Neuronal stem cell (in vitro differentiated cells): Measurements from ENCODE around the gene OR5A2.

ENCODE experiments used
- DNase-seq: peaks from one replicate; pipeline ENCODE4 v3.0.0-alpha.2; 2013; ENCODE audit warnings: low spot score
- H2AFZ ChIP-seq: one replicate; pipeline ENCODE4 v1.6.1; 2013; ENCODE audit warnings: mild to moderate bottlenecking, low read length, inconsistent platforms
- H2AK5ac ChIP-seq: 2 replicates; pipeline ENCODE4 v1.6.1; 2013; ENCODE audit warnings: low read depth, mild to moderate bottlenecking, inconsistent platforms, low read length, moderate library complexity, mixed read lengths
- H2BK120ac ChIP-seq: 2 replicates; pipeline ENCODE4 v1.6.1; 2013; ENCODE audit warnings: low read depth, mild to moderate bottlenecking, inconsistent platforms, low read length, moderate library complexity, mixed read lengths
- H2BK12ac ChIP-seq: one replicate; pipeline ENCODE4 v1.6.1; 2013; ENCODE audit warnings: low read length, inconsistent platforms
- H2BK15ac ChIP-seq: 2 replicates; pipeline ENCODE4 v1.6.1; 2013; ENCODE audit warnings: mild to moderate bottlenecking, low read length, inconsistent platforms, mixed read lengths
- H2BK5ac ChIP-seq: one replicate; pipeline ENCODE4 v1.6.1; 2013; ENCODE audit warnings: inconsistent platforms, mild to moderate bottlenecking, low read length, moderate library complexity
- H3K14ac ChIP-seq: one replicate; pipeline ENCODE4 v1.6.1; 2013; ENCODE audit warnings: low read length, inconsistent platforms
- H3K18ac ChIP-seq: 2 replicates; pipeline ENCODE4 v1.6.1; 2013; ENCODE audit warnings: low read length, inconsistent platforms
- H3K23ac ChIP-seq: 2 replicates; pipeline ENCODE4 v1.6.1; 2013; ENCODE audit warnings: low read depth, mild to moderate bottlenecking, mixed read lengths, low read length, inconsistent platforms; ENCODE audit not compliant: poor library complexity
- H3K27ac ChIP-seq: replicated peaks from 3 replicates; pipeline ENCODE4 v1.5.1; 2013; ENCODE audit warnings: low read length, inconsistent platforms
- H3K27me3 ChIP-seq, 3 experiments: 2 replicates each; pipeline ENCODE4 v1.6.1; 2013; ENCODE audit warnings: low read length in 3 of 3, mild to moderate bottlenecking in 2 of 3, inconsistent platforms in 1 of 3, low read depth in 1 of 3, mixed read lengths in 1 of 3, moderate library complexity in 1 of 3; ENCODE audit not compliant: control insufficient read depth in 3 of 3, insufficient read depth in 3 of 3
- H3K36me3 ChIP-seq, 2 donors: replicated peaks in 1 of 2; 2 replicates each; pipeline ENCODE4 v1.6.1; 2013; ENCODE audit warnings: low read length in 2 of 2; ENCODE audit not compliant: control insufficient read depth in 2 of 2, insufficient read depth in 2 of 2
- H3K4ac ChIP-seq: 2 replicates; pipeline ENCODE4 v1.6.1; 2013; ENCODE audit warnings: inconsistent platforms, mild to moderate bottlenecking, low read length, moderate library complexity
- H3K4me1 ChIP-seq, 2 donors: 1 replicate in 1 of 2; 2 replicates in 1 of 2; pipeline ENCODE4 v1.6.1; 2013; ENCODE audit warnings: low read length in 2 of 2, low read depth in 1 of 2; ENCODE audit not compliant: control insufficient read depth in 2 of 2, insufficient read depth in 1 of 2
- H3K4me2 ChIP-seq: one replicate; pipeline ENCODE4 v1.6.1; 2013; ENCODE audit warnings: mild to moderate bottlenecking, low read length, inconsistent platforms; ENCODE audit not compliant: insufficient read depth, poor library complexity, severe bottlenecking
- H3K4me3 ChIP-seq, 2 donors: 2 replicates each; pipeline ENCODE4 v1.5.1; 2013; ENCODE audit warnings: low read length in 2 of 2, mild to moderate bottlenecking in 2 of 2, inconsistent platforms in 1 of 2, moderate library complexity in 1 of 2
- H3K79me1 ChIP-seq: one replicate; pipeline ENCODE4 v1.6.1; 2013; ENCODE audit warnings: low read depth, mild to moderate bottlenecking, inconsistent platforms, low read length, moderate library complexity
- H3K9ac ChIP-seq: one replicate; pipeline ENCODE4 v1.6.1; 2013; ENCODE audit warnings: mild to moderate bottlenecking, low read depth, low read length, inconsistent platforms; ENCODE audit not compliant: poor library complexity
- H3K9me3 ChIP-seq, 2 donors: replicated peaks in 1 of 2; 2 replicates each; pipeline versions ENCODE3 to v1.6.1; 2013; ENCODE audit warnings: low read length in 2 of 2, mild to moderate bottlenecking in 2 of 2, inconsistent platforms in 1 of 2, low read depth in 1 of 2, mixed read lengths in 1 of 2, moderate library complexity in 1 of 2; ENCODE audit not compliant: control insufficient read depth in 2 of 2, insufficient read depth in 1 of 2
- H4K8ac ChIP-seq: one replicate; pipeline ENCODE4 v1.6.1; 2013; ENCODE audit warnings: low read depth, mild to moderate bottlenecking, inconsistent platforms, low read length, moderate library complexity
- H4K91ac ChIP-seq: one replicate; pipeline ENCODE4 v1.6.1; 2013; ENCODE audit warnings: low read length, low read depth, mild to moderate bottlenecking, inconsistent platforms; ENCODE audit not compliant: poor library complexity
- WGBS, 2 donors: extraction: QIAGEN DNeasy Blood & Tissue Kit; methylation state at CpG; one replicate each; pipeline ENCODE4 v1.1.7; 2013; ENCODE audit warnings: missing lambda C conversion rate in 2 of 2, mixed read lengths in 1 of 2; ENCODE audit not compliant: insufficient read length in 2 of 2, insufficient replicate concordance in 1 of 2; ENCODE audit errors: extremely low coverage in 2 of 2; 5-methylcytosine and 5-hydroxymethylcytosine counted together

OR5A2 gene

DNA sequence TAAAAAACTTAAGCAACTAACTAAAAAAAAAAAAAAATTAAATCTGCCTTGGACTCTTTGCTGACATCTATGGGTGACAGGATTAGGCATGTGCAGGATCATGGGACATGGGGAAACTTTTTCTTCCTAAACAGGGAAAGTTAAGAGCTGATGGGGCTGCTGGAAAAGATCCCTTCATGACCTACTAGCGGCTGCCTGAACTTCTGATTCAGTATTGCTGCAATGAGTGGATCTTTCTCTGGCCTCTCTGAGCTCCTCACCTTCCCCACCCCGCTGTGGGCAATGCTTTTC is 25.0 kb downstream of the OR5A2 start:
- Histone ChIP-seq H4K8ac (no peak overlapping the region), H3K4ac (no peak overlapping the region), H3K18ac (no peak overlapping the region), H3K79me1 (no peaks in the 10 kb centered on the region), H2BK5ac (no peak overlapping the region), H3K4me1 (no peaks in the 10 kb centered on the region), H2AK5ac (no peak overlapping the region), H3K9ac (no peak overlapping the region), H3K14ac (no peak overlapping the region), H3K4me2 (no peak overlapping the region), H2BK12ac (no peak overlapping the region), H2AFZ (no peak overlapping the region), H3K27ac (no peak overlapping the region), H3K27me3 (no peaks in the 10 kb centered on the region), H3K9me3 (peaks cover 0 to 8% of the 10 kb centered on the region in 2 donors), H3K23ac (no peak overlapping the region), H2BK15ac (no peak overlapping the region), H4K91ac (no peak overlapping the region), H3K4me3 (no peak overlapping the region), H2BK120ac (no peak overlapping the region), H3K36me3 (no peaks in the 10 kb centered on the region)
- DNase-seq, result no peak
- WGBS, 2 donors, result no CpG with 5 or more reads among the region's 2 CpGs

DNA sequence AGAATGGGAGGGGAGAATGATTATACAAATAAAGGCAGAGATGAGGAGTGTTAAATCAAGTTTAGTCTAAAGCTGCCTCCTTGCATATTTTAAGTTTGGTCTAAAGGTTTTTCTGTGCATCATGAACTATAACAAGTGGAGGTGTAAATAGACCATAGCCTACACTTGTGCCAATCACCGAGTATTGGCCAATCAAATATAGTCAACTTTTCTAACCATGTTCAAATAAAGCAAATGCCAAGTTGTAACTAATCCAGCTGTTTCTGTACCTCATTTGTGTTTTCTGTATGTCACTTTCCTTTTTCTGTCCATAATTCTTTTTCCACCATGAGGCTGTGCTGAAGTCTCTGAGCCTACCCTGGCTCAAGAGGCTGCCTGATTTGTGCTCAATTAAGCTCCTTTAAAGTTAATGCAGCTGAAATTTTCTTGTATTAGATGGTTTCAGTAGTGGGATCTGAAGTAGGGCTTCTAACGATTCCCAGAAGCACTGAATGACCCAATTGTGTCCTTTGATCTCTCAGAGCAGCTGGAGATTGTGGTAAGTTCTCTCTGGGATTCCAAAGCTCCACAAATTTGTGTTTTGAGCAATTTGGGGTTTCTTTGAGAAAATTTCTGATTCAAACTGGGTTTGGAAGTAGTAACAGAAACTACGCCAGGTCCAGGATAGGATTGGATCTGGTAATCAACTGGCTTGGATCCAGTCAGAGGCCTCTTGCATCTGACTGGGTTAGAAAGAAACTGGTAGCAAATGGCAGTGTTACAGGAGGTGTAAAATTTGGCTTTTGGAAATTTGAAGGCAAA is 25.6 kb downstream of the OR5A2 start:
- Histone ChIP-seq H3K4ac (no peak overlapping the region), H4K91ac (no peak overlapping the region), H4K8ac (no peak overlapping the region), H3K4me1 (no peaks in the 10 kb centered on the region), H3K14ac (no peak overlapping the region), H3K23ac (no peak overlapping the region), H2BK12ac (no peak overlapping the region), H3K4me3 (no peak overlapping the region), H2AK5ac (no peak overlapping the region), H2AFZ (no peak overlapping the region), H3K79me1 (no peaks in the 10 kb centered on the region), H3K9ac (no peak overlapping the region), H3K18ac (no peak overlapping the region), H3K27me3 (no peaks in the 10 kb centered on the region), H3K36me3 (no peaks in the 10 kb centered on the region), H3K9me3 (peaks cover 0 to 8% of the 10 kb centered on the region in 2 donors), H2BK15ac (no peak overlapping the region), H3K4me2 (no peak overlapping the region), H2BK5ac (no peak overlapping the region), H2BK120ac (no peak overlapping the region), H3K27ac (no peak overlapping the region)
- WGBS, 2 donors, result no CpG with 5 or more reads among the region's 3 CpGs
- DNase-seq, result no peak

DNA sequence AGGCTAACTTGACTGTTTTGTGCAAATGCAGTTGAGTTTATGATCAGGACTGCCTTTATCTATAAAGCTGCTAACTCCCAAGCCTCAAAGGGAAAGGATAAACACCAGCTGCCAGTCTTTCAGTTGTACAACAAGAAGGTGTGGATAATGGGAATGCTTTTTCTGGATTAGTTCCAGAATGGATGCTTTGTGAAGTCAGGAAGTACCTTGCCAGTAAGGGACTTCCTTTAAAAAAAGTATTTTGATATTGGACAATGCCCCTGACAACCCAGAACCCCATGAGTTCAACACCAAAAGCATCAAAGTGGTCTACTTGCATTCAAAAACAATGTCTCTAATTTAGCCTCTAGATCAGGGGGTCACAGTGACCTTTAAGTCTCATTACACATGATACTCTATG is 32.0 kb downstream of the OR5A2 start:
- Histone ChIP-seq H2AK5ac (no peak overlapping the region), H3K14ac (no peak overlapping the region), H2BK12ac (no peak overlapping the region), H2AFZ (no peak overlapping the region), H2BK15ac (no peak overlapping the region), H3K4me1 (no peaks in the 10 kb centered on the region), H3K36me3 (no peaks in the 10 kb centered on the region), H3K9me3 (no peaks in the 10 kb centered on the region), H2BK120ac (no peak overlapping the region), H3K4ac (no peak overlapping the region), H3K4me3 (no peak overlapping the region), H3K4me2 (no peak overlapping the region), H3K9ac (no peak overlapping the region), H3K79me1 (no peaks in the 10 kb centered on the region), H4K8ac (no peak overlapping the region), H3K27ac (no peak overlapping the region), H3K18ac (no peak overlapping the region), H4K91ac (no peak overlapping the region), H3K27me3 (no peaks in the 10 kb centered on the region), H3K23ac (no peak overlapping the region), H2BK5ac (no peak overlapping the region)
- DNase-seq, result no peak

DNA sequence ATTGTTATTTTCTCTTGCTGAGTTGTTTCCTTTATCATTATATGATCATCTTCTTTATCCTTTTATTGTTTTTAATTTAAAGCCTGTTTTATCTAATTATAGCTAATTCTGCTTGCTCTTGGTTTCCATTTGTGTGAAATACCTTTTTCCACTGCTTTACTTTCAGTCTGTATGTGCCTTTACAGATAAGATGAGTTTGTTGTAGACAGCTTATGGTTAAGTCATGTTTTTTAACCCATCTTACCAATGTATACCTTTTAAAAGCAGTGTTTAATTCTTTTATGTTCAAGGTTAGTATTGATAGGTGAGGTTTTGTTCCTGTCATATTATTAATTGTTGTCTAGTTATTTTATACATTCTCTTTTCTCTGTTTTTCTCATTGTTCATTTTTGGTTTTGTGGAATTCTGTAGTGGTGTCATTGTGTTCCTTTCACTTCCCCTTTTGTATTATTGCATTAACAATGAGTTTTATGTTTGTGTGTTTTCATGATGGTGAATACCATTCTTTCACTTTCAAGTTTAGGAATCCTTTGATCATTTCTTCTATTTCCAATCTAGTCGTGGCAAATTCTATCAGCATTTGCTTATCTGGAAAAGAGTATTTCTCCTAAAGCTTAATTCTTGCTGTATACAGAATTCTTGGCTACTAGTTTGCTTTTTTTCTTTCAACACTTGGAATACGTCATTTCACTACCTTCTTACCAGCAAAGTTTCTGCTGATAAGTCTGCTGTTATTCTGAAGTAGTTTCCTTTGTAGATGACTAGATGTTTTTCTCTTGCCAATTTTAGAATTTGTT is 45.8 kb downstream of the OR5A2 start:
- no peak overlapping the region for H3K18ac ChIP-seq
- no CpG with 5 or more reads among the region's 2 CpGs for WGBS, 2 donors
- H3K23ac ChIP-seq, result no peak overlapping the region
- no peak overlapping the region for H3K4me2 ChIP-seq
- no peak overlapping the region for H2BK5ac ChIP-seq
- H3K4me3 ChIP-seq, result no peak overlapping the region
- H3K27ac ChIP-seq, result no peak overlapping the region
- no peaks in the 10 kb centered on the region for H3K79me1 ChIP-seq
- no peak for DNase-seq
- no peak overlapping the region for H4K91ac ChIP-seq
- H2BK120ac ChIP-seq, result no peak overlapping the region
- no peak overlapping the region for H4K8ac ChIP-seq
- H2AK5ac ChIP-seq, result no peak overlapping the region
- H2BK15ac ChIP-seq, result no peak overlapping the region
- no peaks in the 10 kb centered on the region for H3K4me1 ChIP-seq
- no peak overlapping the region for H2BK12ac ChIP-seq
- no peak overlapping the region for H3K14ac ChIP-seq
- H2AFZ ChIP-seq, result no peak overlapping the region
- H3K27me3 ChIP-seq, result no peaks in the 10 kb centered on the region
- H3K9ac ChIP-seq, result no peak overlapping the region
- H3K4ac ChIP-seq, result no peak overlapping the region
- no peaks in the 10 kb centered on the region for H3K36me3 ChIP-seq
- no peaks in the 10 kb centered on the region for H3K9me3 ChIP-seq
